Mesenchymal stem cell (in vitro differentiated cells and primary cell): ENCODE results near the gene ZSCAN26.
"Not testable (repeated sequence)": the region's sequence is repeated elsewhere in the genome, so short reads cannot be mapped to it uniquely, and the experiment has no call there.

Experiments
- DNase-seq: peaks from one replicate; pipeline ENCODE4 v3.0.0-alpha.2; 2013
- H2AFZ ChIP-seq: one replicate; pipeline ENCODE4 v1.6.1; 2013; ENCODE audit warnings: low read depth, mild to moderate bottlenecking, control low read depth, inconsistent platforms, low read length, moderate library complexity
- H2AK5ac ChIP-seq: 2 replicates; pipeline ENCODE4 v1.6.1; 2013; ENCODE audit warnings: low read length, moderate library complexity, mild to moderate bottlenecking, inconsistent platforms; ENCODE audit not compliant: severe bottlenecking
- H2BK120ac ChIP-seq: one replicate; pipeline ENCODE4 v1.6.1; 2013; ENCODE audit warnings: low read depth, mild to moderate bottlenecking, inconsistent platforms, low read length, moderate library complexity
- H2BK12ac ChIP-seq, 2 experiments: one replicate each; pipeline ENCODE4 v1.6.1; 2013; ENCODE audit warnings: inconsistent platforms in 2 of 2, low read length in 2 of 2, mild to moderate bottlenecking in 2 of 2, moderate library complexity in 2 of 2, control low read depth in 1 of 2
- H2BK15ac ChIP-seq: one replicate; pipeline ENCODE4 v1.6.1; 2013; ENCODE audit warnings: mild to moderate bottlenecking, low read depth, inconsistent platforms; ENCODE audit not compliant: poor library complexity, severe bottlenecking
- H2BK5ac ChIP-seq: 2 replicates; pipeline ENCODE4 v1.6.1; 2013; ENCODE audit warnings: low read depth, mild to moderate bottlenecking, low read length, control low read depth, inconsistent platforms; ENCODE audit not compliant: poor library complexity, severe bottlenecking
- H3K14ac ChIP-seq, 2 experiments: one replicate each; pipeline ENCODE4 v1.6.1; 2013; ENCODE audit warnings: inconsistent platforms in 2 of 2, low read length in 2 of 2, control low read depth in 1 of 2, mild to moderate bottlenecking in 1 of 2, moderate library complexity in 1 of 2
- H3K18ac ChIP-seq, 2 experiments: one replicate each; pipeline ENCODE4 v1.6.1; 2013; ENCODE audit warnings: inconsistent platforms in 2 of 2, low read length in 2 of 2, control low read depth in 1 of 2, low read depth in 1 of 2, mild to moderate bottlenecking in 1 of 2
- H3K23ac ChIP-seq, 2 experiments: one replicate each; pipeline ENCODE4 v1.6.1; 2013; ENCODE audit warnings: inconsistent platforms in 2 of 2, low read length in 2 of 2, mild to moderate bottlenecking in 2 of 2, moderate library complexity in 2 of 2, control low read depth in 1 of 2
- H3K27ac ChIP-seq: 2 replicates; pipeline ENCODE4 v1.5.1; 2013; ENCODE audit warnings: mild to moderate bottlenecking, moderate library complexity, low read length, control low read depth, inconsistent platforms; ENCODE audit not compliant: poor library complexity, severe bottlenecking
- H3K27me3 ChIP-seq, 2 experiments: 2 replicates each; pipeline versions ENCODE4 v1.6.1 to v1.7.0; 2013; ENCODE audit warnings: low read length in 2 of 2, mild to moderate bottlenecking in 2 of 2, moderate library complexity in 2 of 2, control low read depth in 1 of 2, inconsistent platforms in 1 of 2; ENCODE audit not compliant: control insufficient read depth in 1 of 2, insufficient read depth in 1 of 2
- H3K36me3 ChIP-seq, 2 experiments: 2 replicates each; pipeline versions ENCODE4 v1.6.1 to v1.7.0; 2013; ENCODE audit warnings: low read length in 2 of 2, control low read depth in 1 of 2, inconsistent platforms in 1 of 2, low read depth in 1 of 2, mild to moderate bottlenecking in 1 of 2; ENCODE audit not compliant: insufficient read depth in 2 of 2, control insufficient read depth in 1 of 2
- H3K4ac ChIP-seq, 2 experiments: one replicate each; pipeline ENCODE4 v1.6.1; 2013; ENCODE audit warnings: inconsistent platforms in 2 of 2, low read length in 2 of 2, mild to moderate bottlenecking in 2 of 2, moderate library complexity in 2 of 2, control low read depth in 1 of 2, low read depth in 1 of 2
- H3K4me1 ChIP-seq: 2 replicates; pipeline ENCODE4 v1.6.1; 2013; ENCODE audit warnings: low read depth, low read length, control low read depth; ENCODE audit not compliant: control insufficient read depth, insufficient read depth
- H3K4me2 ChIP-seq: 2 replicates; pipeline ENCODE4 v1.6.1; 2013; ENCODE audit warnings: low read length, mild to moderate bottlenecking, inconsistent platforms; ENCODE audit not compliant: poor library complexity, severe bottlenecking
- H3K4me3 ChIP-seq, 2 experiments: 2 replicates each; pipeline versions ENCODE4 v1.5.1 to v1.7.0; 2013; ENCODE audit warnings: low read length in 2 of 2, mild to moderate bottlenecking in 2 of 2, control low read depth in 1 of 2, low read depth in 1 of 2; ENCODE audit not compliant: insufficient read depth in 1 of 2
- H3K79me1 ChIP-seq: replicated peaks from 2 replicates; pipeline ENCODE4 v1.6.1; 2013; ENCODE audit warnings: mild to moderate bottlenecking, control low read depth, low read length, inconsistent platforms; ENCODE audit not compliant: poor library complexity, severe bottlenecking
- H3K9ac ChIP-seq: 2 replicates; pipeline ENCODE4 v1.7.0; 2013; ENCODE audit warnings: mild to moderate bottlenecking, low read length, moderate library complexity
- H3K9me3 ChIP-seq: 2 replicates; pipeline ENCODE4 v1.7.0; 2013; ENCODE audit warnings: mild to moderate bottlenecking, low read length; ENCODE audit not compliant: control insufficient read depth
- H4K8ac ChIP-seq: one replicate; pipeline ENCODE4 v1.6.1; 2013; ENCODE audit warnings: inconsistent platforms, mild to moderate bottlenecking, low read length, moderate library complexity
- H4K91ac ChIP-seq: one replicate; pipeline ENCODE4 v1.6.1; 2013; ENCODE audit warnings: mild to moderate bottlenecking, low read length, inconsistent platforms
- WGBS: methylation state at CpG from one replicate; pipeline ENCODE4 v1.1.7; 2013; ENCODE audit warnings: mixed read lengths; 5-methylcytosine and 5-hydroxymethylcytosine counted together

Gene ZSCAN26

DNA sequence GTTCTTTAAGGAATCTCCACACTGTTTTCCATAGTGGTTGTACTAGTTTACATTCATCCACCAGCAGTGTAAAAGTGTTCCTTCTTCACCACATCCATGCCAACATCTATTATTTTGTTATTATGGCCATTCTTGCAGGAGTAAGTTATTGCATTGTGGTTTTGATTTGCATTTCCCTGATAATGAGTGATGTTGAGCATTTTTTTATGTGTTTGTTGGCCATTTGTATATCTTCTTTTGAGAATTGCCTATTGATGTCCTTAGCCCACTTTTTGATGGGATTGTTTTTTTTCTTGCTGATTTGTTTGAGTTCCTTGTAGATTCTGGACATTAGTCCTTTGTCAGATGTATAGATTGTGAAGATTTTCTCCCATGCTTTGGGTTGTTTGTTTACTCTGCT, 39.4 kb downstream of the ZSCAN26 start:
- H2BK15ac ChIP-seq, H2BK5ac ChIP-seq: not testable (repeated sequence)

DNA sequence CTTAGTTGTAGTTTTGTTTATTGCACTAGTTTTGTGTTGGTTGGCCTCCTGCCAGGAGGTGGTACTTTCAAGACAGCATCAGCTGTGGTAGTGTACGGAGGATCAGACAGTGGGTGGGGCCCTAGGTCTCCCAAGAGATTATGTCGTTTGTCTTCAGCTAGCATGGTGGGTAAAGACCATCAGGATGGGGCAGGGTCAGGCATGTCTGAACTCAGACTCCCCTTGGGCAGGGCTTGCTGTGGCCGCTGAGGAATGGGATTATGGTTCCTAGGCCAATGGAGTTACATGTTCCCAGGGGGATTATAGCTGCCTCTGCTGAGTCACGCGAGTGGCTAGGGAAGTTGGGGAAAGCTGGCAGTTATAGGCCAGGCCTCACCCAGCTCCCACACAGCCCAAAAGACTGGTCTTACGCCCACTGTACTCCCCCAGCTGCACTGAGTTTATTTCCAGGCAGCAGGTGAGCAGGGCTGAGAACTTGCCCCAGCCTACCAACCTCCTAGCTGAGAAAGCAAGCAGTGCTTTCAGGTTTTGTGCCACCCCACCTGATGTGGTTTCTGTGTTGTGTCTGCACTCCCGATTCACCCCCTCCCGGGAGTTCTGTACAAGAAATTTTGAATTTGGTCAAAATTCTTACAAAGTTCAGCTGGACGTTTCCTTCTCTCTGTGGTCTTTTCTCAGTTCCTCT, 44.3 kb downstream of the ZSCAN26 start:
- Histone ChIP-seq H3K4me3 (no peak overlapping the region), H4K8ac (no peak overlapping the region), H2BK120ac (no peak overlapping the region), H3K27ac (no peak overlapping the region), H3K18ac (no peak overlapping the region), H3K4me2 (no peak overlapping the region), H2AFZ (no peak overlapping the region), H3K9me3 (no peaks in the 10 kb centered on the region), H2BK15ac (peak overlapping the region; percentile 34), H3K36me3 (no peaks in the 10 kb centered on the region), H3K4me1 (no peaks in the 10 kb centered on the region), H3K23ac (no peak overlapping the region), H3K9ac (no peak overlapping the region), H3K4ac (no peak overlapping the region), H2BK12ac (no peak overlapping the region), H3K27me3 (no peaks in the 10 kb centered on the region), H4K91ac (no peak overlapping the region), H2BK5ac (no peak overlapping the region), H2AK5ac (no peak overlapping the region), H3K14ac (no peak overlapping the region), H3K79me1 (peaks cover 4% of the 10 kb centered on the region)
- DNase-seq: no peak
- WGBS: 89% methylated on average over 9 of the region's 9 CpGs

More for the DNA sequence above, 39.4 kb downstream of the ZSCAN26 start:
- H2BK120ac ChIP-seq, H3K14ac ChIP-seq, H3K4me2 ChIP-seq, H3K4ac ChIP-seq, H3K4me3 ChIP-seq, H4K8ac ChIP-seq, H3K4me1 ChIP-seq, H3K18ac ChIP-seq, H2AK5ac ChIP-seq, H3K23ac ChIP-seq, H2BK12ac ChIP-seq, H3K27me3 ChIP-seq, H3K9me3 ChIP-seq, H2AFZ ChIP-seq, H4K91ac ChIP-seq, DNase-seq, H3K79me1 ChIP-seq, H3K9ac ChIP-seq, H3K27ac ChIP-seq: not testable (repeated sequence)
- H3K36me3 ChIP-seq: peaks cover 0 to 20% of the 10 kb centered on the region in 2 experiments

DNA sequence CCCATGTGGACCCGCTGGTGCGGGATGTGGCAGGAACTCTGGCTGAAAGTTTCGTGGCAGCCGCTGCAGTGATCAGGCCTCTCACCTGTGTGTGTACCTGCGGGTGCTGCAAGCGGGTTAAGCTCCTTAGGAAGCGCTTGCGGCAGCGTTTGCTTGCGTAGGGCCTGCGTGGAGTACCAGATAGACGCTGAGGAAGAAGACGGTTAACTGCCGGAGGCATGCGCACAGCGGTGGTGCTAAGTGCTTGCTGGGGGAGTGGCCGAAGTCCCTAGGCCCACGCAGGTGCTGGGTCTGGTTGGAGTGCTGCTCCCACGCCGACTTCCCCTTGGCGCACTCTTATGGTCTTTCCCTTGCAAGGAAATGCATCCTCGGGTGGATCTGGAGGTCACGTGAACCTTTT, 46.0 kb downstream of the ZSCAN26 start:
- H2BK5ac ChIP-seq: no peak overlapping the region
- no peak overlapping the region for H2AFZ ChIP-seq
- no peaks in the 10 kb centered on the region for H3K9me3 ChIP-seq
- no peak overlapping the region for H2AK5ac ChIP-seq
- no peak overlapping the region for H3K27ac ChIP-seq
- H3K36me3 ChIP-seq: no peaks in the 10 kb centered on the region
- no peak overlapping the region for H3K9ac ChIP-seq
- no peak overlapping the region for H3K4me3 ChIP-seq
- DNase-seq: no peak
- no peaks in the 10 kb centered on the region for H3K27me3 ChIP-seq
- no peak overlapping the region for H2BK15ac ChIP-seq
- H3K4me2 ChIP-seq: no peak overlapping the region
- 92% methylated on average over 23 of the region's 23 CpGs for WGBS
- no peak overlapping the region for H2BK120ac ChIP-seq
- no peak overlapping the region for H2BK12ac ChIP-seq
- H3K4me1 ChIP-seq: no peaks in the 10 kb centered on the region
- H4K8ac ChIP-seq: no peak overlapping the region
- H3K18ac ChIP-seq: no peak overlapping the region
- no peak overlapping the region for H4K91ac ChIP-seq
- no peak overlapping the region for H3K23ac ChIP-seq
- H3K4ac ChIP-seq: no peak overlapping the region
- H3K79me1 ChIP-seq: peaks cover 4% of the 10 kb centered on the region
- H3K14ac ChIP-seq: peak overlapping the region in 1 of 2 experiments; percentile 18

DNA sequence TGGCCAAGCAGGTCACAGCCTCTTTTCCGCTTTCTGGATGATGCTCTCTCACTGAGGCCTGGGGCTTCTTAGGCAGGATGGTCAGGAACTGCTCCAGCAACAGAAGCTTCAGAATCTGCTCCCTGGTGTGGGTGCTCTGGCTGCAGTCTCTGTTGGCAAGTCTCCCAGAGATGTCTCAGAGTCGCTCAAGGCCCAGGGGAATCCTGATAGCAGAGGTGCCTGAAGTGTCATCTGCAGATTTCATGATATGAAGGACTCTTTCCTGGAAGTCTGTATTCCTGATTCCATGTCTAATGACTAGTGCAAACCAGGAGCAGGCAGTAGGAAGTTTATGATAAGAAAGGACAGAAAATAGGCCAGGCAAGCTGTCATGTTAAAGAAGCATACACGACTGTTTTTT, 48.7 kb downstream of the ZSCAN26 start:
- H2BK15ac ChIP-seq: no peak overlapping the region

More for the DNA sequence above, 48.7 kb downstream of the ZSCAN26 start:
- H3K4ac ChIP-seq: no peak overlapping the region
- no peak overlapping the region for H3K14ac ChIP-seq
- H3K4me1 ChIP-seq: no peaks in the 10 kb centered on the region
- H2BK12ac ChIP-seq: no peak overlapping the region
- no peak overlapping the region for H3K9ac ChIP-seq
- no peak overlapping the region for H2AK5ac ChIP-seq
- no peak overlapping the region for H2BK5ac ChIP-seq
- peaks cover 1% of the 10 kb centered on the region for H3K9me3 ChIP-seq
- no peak overlapping the region for H3K4me3 ChIP-seq
- H3K36me3 ChIP-seq: no peaks in the 10 kb centered on the region
- no peak overlapping the region for H3K4me2 ChIP-seq
- no peak for DNase-seq
- H3K79me1 ChIP-seq: peaks cover 4% of the 10 kb centered on the region
- H3K27me3 ChIP-seq: no peaks in the 10 kb centered on the region
- H3K27ac ChIP-seq: no peak overlapping the region
- whole genome bisulfite sequencing: 86% methylated on average over 3 of the region's 3 CpGs
- no peak overlapping the region for H3K23ac ChIP-seq
- no peak overlapping the region for H2BK120ac ChIP-seq
- no peak overlapping the region for H3K18ac ChIP-seq
- no peak overlapping the region for H4K91ac ChIP-seq
- no peak overlapping the region for H4K8ac ChIP-seq
- no peak overlapping the region for H2AFZ ChIP-seq
